ENCODE measurements around the gene HIGD1C.
"Not testable (repeated sequence)": the region's sequence is repeated elsewhere in the genome, so short reads cannot be mapped to it uniquely, and the experiment has no call there.

Gene HIGD1C

GRCh38 chr12:50948798-50949197, 3.5 kb upstream of the HIGD1C start:
- no peak for DNase-seq (ENCODE audit: low read depth)
- no peak overlapping the region for H3K4me3 ChIP-seq (ENCODE audit: control insufficient read depth, low read depth, low read length)
- no peak for TF ChIP-seq CTCF (conservative IDR thresholded peaks at IDR 0.05; ENCODE audit: control insufficient read depth, insufficient read depth, low read depth, low read length)

GRCh38 chr12:50949801-50950302, 2.5 kb upstream of the HIGD1C start:
- H3K4me3 ChIP-seq (ENCODE audit: control insufficient read depth, low read depth, low read length), result no peak overlapping the region
- no peak for DNase-seq (ENCODE audit: low read depth)
- no peak for TF ChIP-seq CTCF (conservative IDR thresholded peaks at IDR 0.05; ENCODE audit: control insufficient read depth, insufficient read depth, low read depth, low read length)

- no peak overlapping the region for H3K4me3 ChIP-seq (ENCODE audit: control insufficient read depth, low read depth, low read length)
- no peak for TF ChIP-seq CTCF (conservative IDR thresholded peaks at IDR 0.05; ENCODE audit: control insufficient read depth, insufficient read depth, low read depth, low read length)
- DNase-seq (ENCODE audit: low read depth), result no peak
Observed at GRCh38 chr12:50951112-50951511, 1.2 kb upstream of the HIGD1C start.

GRCh38 chr12:50953047-50953446, 703 bp downstream of the HIGD1C start:
- TF ChIP-seq CTCF (conservative IDR thresholded peaks at IDR 0.05; ENCODE audit: control insufficient read depth, insufficient read depth, low read depth, low read length), result no peak
- DNase-seq (ENCODE audit: low read depth), result no peak

GRCh38 chr12:50954789-50955188, 2.4 kb downstream of the HIGD1C start:
- H3K4me3 ChIP-seq (ENCODE audit: control insufficient read depth, low read depth, low read length); DNase-seq (ENCODE audit: low read depth): not testable (repeated sequence)

More at GRCh38 chr12:50953047-50953446, 703 bp downstream of the HIGD1C start:
- H3K4me3 ChIP-seq (ENCODE audit: control insufficient read depth, low read depth, low read length), result no peak overlapping the region

GRCh38 chr12:50955288-50955687, 2.9 kb downstream of the HIGD1C start:
- H3K4me3 ChIP-seq (ENCODE audit: control insufficient read depth, low read depth, low read length), result no peak overlapping the region
- no peak for TF ChIP-seq CTCF (conservative IDR thresholded peaks at IDR 0.05; ENCODE audit: control insufficient read depth, insufficient read depth, low read depth, low read length)

GRCh38 chr12:50955697-50956096, 3.4 kb downstream of the HIGD1C start:
- TF ChIP-seq CTCF (conservative IDR thresholded peaks at IDR 0.05; ENCODE audit: control insufficient read depth, insufficient read depth, low read depth, low read length), result no peak
- DNase-seq (ENCODE audit: low read depth), result no peak
- H3K4me3 ChIP-seq (ENCODE audit: control insufficient read depth, low read depth, low read length), result no peak overlapping the region

More at GRCh38 chr12:50955288-50955687, 2.9 kb downstream of the HIGD1C start:
- DNase-seq (ENCODE audit: low read depth), result no peak

All from fibroblast of mammary gland (primary cell).